Calu3 (cell line): ENCODE data around the gene CDKN1C. TPM values are rescaled to one million over a fixed set of nuclear protein-coding genes. Genes with fewer than 3 reads are reported as not detected.

Source experiments
- BruUV-seq: library from RNA; stranded (reverse); fragments of 400-500 nt; replicated peaks from 2 replicates; lab custom pipeline; 2021; lab: Mats Ljungman, UMichigan
- CTCF ChIA-PET: fragments of 300-600 bp; sonication (Branson Sonifier 250); formaldehyde crosslinking; loops from one replicate; lab custom pipeline; 2022; ENCODE audit warnings: antibody characterized with exemption; lab: Charles Lee
- DNase-seq: peaks from one replicate; pipeline ENCODE4 v3.0.0; 2022
- H3K27ac Mint-ChIP-seq: one replicate; pipeline ENCODE4 v1.8.0; 2022; ENCODE audit warnings: mixed read lengths; ENCODE audit not compliant: unreplicated experiment
- H3K27me3 Mint-ChIP-seq: one replicate; pipeline ENCODE4 v1.8.0; 2022; ENCODE audit warnings: mixed read lengths; ENCODE audit not compliant: unreplicated experiment
- H3K36me3 Mint-ChIP-seq: one replicate; pipeline ENCODE4 v1.8.0; 2022; ENCODE audit warnings: mild to moderate bottlenecking, moderate library complexity, mixed read lengths; ENCODE audit not compliant: insufficient read depth, unreplicated experiment
- H3K4me1 Mint-ChIP-seq: one replicate; pipeline ENCODE4 v1.8.0; 2022; ENCODE audit warnings: mild to moderate bottlenecking, low read depth, mixed read lengths; ENCODE audit not compliant: unreplicated experiment
- H3K4me3 Mint-ChIP-seq: one replicate; pipeline ENCODE4 v1.8.0; 2022; ENCODE audit warnings: mild to moderate bottlenecking, low read depth, moderate library complexity, mixed read lengths; ENCODE audit not compliant: unreplicated experiment
- H3K9me3 Mint-ChIP-seq: one replicate; pipeline ENCODE4 v1.8.0; 2022; ENCODE audit warnings: low read depth, mixed read lengths; ENCODE audit not compliant: unreplicated experiment
- intact Hi-C: fragments of 100-400 bp; cut with micrococcal nuclease; formaldehyde crosslinking; loops from one replicate; pipeline ENCODE4 v1.10.0; 2022; ENCODE audit not compliant: unreplicated experiment
- total RNA-seq: library from RNA; stranded (reverse); gene quantifications from 2 replicates; pipeline ENCODE4 v1.2.3, GENCODE V29; 2022
- TF ChIP-seq, protein P1 (sequence below): fragments of 200-600 bp; IDR thresholded peaks from one replicate; pipeline ENCODE4 v1.8.0; 2022; ENCODE audit warnings: antibody characterized with exemption; ENCODE audit not compliant: unreplicated experiment

Gene CDKN1C
- total RNA-seq, 1 experiment from 2014 or later, result 2.4 TPM

DNA sequence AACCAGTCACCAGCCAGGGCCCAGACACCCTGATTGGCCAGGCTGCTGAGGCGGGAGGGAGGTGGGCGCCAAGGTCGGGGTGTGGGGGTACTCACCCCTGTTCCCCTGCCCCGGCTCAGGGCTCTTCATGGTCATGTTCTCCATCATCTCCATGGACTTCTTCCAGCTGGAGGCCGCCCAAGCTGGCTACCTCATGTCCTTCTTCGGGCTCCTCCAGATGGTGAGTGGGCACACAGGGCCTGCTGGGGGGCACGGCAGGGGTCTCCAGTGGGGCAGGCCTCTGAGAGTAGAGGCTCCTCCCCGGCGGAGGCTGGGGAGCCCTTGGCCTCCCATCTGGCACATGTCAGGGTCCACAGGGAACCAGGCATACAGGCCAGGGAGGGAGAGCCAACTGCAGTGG is 33.6 kb upstream of the CDKN1C start:
- Mint-ChIP-seq H3K36me3 (peaks cover 20% of the 10 kb centered on the region), H3K4me1 (peaks cover 3% of the 10 kb centered on the region), H3K9me3 (no peaks in the 10 kb centered on the region), H3K4me3 (no peak overlapping the region), H3K27ac (no peak overlapping the region), H3K27me3 (no peaks in the 10 kb centered on the region)
- CTCF ChIA-PET, result no interaction called here
- intact Hi-C loops, result no loop called here
- TF ChIP-seq, protein P1, sequence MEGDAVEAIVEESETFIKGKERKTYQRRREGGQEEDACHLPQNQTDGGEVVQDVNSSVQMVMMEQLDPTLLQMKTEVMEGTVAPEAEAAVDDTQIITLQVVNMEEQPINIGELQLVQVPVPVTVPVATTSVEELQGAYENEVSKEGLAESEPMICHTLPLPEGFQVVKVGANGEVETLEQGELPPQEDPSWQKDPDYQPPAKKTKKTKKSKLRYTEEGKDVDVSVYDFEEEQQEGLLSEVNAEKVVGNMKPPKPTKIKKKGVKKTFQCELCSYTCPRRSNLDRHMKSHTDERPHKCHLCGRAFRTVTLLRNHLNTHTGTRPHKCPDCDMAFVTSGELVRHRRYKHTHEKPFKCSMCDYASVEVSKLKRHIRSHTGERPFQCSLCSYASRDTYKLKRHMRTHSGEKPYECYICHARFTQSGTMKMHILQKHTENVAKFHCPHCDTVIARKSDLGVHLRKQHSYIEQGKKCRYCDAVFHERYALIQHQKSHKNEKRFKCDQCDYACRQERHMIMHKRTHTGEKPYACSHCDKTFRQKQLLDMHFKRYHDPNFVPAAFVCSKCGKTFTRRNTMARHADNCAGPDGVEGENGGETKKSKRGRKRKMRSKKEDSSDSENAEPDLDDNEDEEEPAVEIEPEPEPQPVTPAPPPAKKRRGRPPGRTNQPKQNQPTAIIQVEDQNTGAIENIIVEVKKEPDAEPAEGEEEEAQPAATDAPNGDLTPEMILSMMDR, result no peak
- DNase-seq, result no peak
- no TSS peak for BruUV-seq

DNA sequence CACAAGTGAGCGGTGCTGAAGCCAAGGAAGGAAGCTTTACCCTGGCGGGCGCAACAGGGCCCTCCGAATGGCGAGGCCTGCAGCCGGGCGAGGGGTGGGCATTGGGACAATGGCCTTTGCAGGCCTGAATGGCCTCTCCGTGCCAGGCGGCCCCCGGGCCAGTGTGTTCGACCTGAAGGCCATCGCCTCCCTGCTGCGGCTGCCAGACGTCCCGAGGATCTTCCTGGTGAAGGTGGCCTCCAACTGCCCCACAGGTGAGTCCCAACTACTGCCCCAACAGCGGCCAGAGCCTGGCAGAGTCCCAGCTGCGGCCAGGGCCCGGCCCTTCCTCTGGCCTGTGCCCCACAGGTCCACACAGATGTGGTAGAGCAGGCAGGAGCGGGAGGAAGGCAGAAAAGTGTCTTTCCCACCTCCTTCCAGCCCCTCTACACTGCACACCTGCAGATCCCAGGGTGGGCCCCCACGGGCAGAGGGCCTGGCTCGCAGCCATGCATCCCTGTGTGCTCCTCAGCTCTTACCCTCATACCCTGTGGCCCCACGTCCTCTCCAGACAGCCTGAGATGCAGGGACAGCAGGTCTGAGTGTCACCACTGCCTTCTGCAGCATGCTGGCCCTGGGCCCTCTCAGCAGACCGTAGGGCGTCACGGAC is 32.4 kb upstream of the CDKN1C start:
- intact Hi-C loops, result no loop called here
- Mint-ChIP-seq H3K36me3 (peaks cover 16% of the 10 kb centered on the region), H3K4me3 (no peak overlapping the region), H3K4me1 (peaks cover 13% of the 10 kb centered on the region), H3K27ac (no peak overlapping the region), H3K9me3 (no peaks in the 10 kb centered on the region), H3K27me3 (no peaks in the 10 kb centered on the region)
- TF ChIP-seq, protein P1, result no peak
- DNase-seq, result no peak
- no TSS peak for BruUV-seq
- CTCF ChIA-PET, result interaction anchor here (0.5 kb wide), 1 partner anchor 12 kb away, joined by 3 read pairs; no protein-coding TSS in a partner anchor

DNA sequence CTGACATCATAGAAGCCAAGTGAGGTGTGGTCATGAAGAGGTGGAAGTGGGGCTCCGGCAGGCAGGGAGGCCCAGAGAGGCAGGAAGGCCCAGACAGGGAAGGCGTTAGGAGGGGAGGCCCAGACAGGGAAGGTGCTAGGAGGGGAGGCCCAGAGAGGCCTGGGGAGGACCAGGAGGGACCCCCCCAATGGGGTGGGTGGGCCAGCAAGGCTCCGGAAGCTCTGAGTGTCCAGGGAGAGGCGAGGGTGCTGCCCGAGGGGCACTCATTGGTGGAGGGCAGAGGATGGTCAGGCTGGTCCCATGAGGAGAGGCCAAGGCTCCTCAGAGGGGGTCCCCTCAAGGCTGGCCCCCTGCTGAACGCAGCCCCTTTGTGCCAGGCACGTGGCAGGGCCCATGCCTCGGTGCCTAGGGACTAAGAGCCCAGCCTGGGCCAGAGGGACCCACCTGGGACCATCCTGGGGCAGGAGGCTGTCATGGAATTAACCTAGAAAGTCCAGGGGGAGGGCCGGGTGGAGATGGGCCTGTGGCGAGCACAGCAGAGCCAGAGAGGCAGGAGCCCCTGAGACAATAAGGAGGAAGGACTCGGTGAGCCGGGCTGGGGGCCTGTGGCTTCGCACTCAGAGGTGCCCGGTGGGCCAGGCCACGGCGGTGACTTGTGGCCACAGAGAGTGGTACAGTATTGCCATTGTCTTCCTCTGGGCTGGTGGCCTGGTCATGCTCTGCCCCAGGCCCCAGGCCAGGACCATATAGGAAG is 31.5 kb upstream of the CDKN1C start:
- TF ChIP-seq, protein P1, result no peak
- no peaks in the 10 kb centered on the region for H3K9me3 Mint-ChIP-seq
- intact Hi-C loops, result no loop called here
- H3K27ac Mint-ChIP-seq, result no peak overlapping the region
- H3K4me3 Mint-ChIP-seq, result no peak overlapping the region
- CTCF ChIA-PET, result no interaction called here
- H3K4me1 Mint-ChIP-seq, result peaks cover 22% of the 10 kb centered on the region
- no peak for DNase-seq
- peaks cover 23% of the 10 kb centered on the region for H3K36me3 Mint-ChIP-seq
- BruUV-seq, result no TSS peak
- no peaks in the 10 kb centered on the region for H3K27me3 Mint-ChIP-seq

DNA sequence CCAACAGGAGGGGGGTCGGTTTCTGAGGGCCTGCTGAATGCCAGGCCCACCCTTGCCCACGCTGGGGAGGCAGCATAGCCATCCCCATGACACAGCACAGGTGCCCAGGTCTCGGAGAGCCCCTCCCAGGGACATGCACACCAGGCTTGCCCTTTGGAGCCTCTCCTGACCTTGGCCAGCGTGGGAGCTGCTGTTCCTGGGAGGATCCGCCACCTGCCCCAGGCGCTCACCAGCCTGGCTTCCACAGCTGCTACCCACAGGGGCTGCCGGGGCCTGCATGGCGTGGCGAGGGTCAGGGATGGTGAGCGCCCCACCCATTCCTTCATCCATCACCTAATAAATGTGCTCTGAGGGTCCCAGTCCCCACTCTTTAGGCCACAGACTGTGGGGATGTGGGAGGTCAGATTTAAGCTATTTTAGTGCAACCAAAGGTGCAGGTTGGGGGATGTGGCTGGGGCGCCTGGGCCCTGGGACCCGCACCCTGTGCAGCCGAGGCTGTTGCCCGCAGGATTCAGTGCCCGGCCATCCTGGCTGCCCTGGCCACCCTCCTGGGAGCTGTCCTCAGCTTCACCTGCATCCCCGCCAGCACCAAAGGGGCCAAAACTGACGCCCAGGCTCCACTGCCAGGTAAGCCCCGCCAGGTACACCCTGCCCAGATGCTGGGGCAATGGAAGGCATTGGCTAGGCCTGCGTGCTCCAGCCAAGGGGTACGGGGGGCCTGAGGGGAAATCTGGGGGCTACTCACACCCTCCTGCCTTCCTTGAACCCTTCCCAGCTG is 30.7 kb upstream of the CDKN1C start:
- no peaks in the 10 kb centered on the region for H3K27me3 Mint-ChIP-seq
- no peak for DNase-seq
- CTCF ChIA-PET, result interaction anchor here (1.6 kb wide), 1 partner anchor 10 kb away, joined by 3 read pairs; no protein-coding TSS in a partner anchor
- no TSS peak for BruUV-seq
- H3K4me3 Mint-ChIP-seq, result no peak overlapping the region
- H3K36me3 Mint-ChIP-seq, result peaks cover 31% of the 10 kb centered on the region
- intact Hi-C loops, result no loop called here
- no peak overlapping the region for H3K27ac Mint-ChIP-seq
- TF ChIP-seq, protein P1, result no peak
- no peaks in the 10 kb centered on the region for H3K9me3 Mint-ChIP-seq
- H3K4me1 Mint-ChIP-seq, result peaks cover 29% of the 10 kb centered on the region
